Heart left ventricle (tissue), 16 donors: Measurements from ENCODE around the gene SLC66A1. TPM values are rescaled to one million over a fixed set of nuclear protein-coding genes. Genes with fewer than 3 reads are reported as not detected.
A peak's percentile ranks its signal among the peaks of the same experiment; 100 is the strongest.
"Not testable (repeated sequence)": the region's sequence is repeated elsewhere in the genome, so short reads cannot be mapped to it uniquely, and the experiment has no call there.

Experiments
- ATAC-seq, 4 donors: fragments of 200-7000 bp; cut with Tn5 transposase; one replicate each; pipeline ENCODE4 v1.9.1; 2020 to 2022; ENCODE audit warnings: moderate library complexity in 4 of 4, mild to moderate bottlenecking in 3 of 4, moderate number of reproducible peaks in 1 of 4
- DNase-seq, 5 donors: peaks; one replicate each; pipeline ENCODE4 v3.0.0-alpha.2; 2020
- H3K27ac ChIP-seq, 12 donors: fragments of 200-600 bp; sonication (generic) in 4 of 12; one replicate each; pipeline versions ENCODE4 v1.5.0 to v1.8.0; 2016 to 2022; ENCODE audit warnings: mild to moderate bottlenecking in 2 of 12
- H3K27me3 ChIP-seq, 9 donors: fragments of 200-600 bp; sonication (generic) in 2 of 9; one replicate each; pipeline versions ENCODE4 v1.5.1 to v1.8.0; 2016 to 2022; ENCODE audit warnings: mild to moderate bottlenecking in 3 of 9
- H3K36me3 ChIP-seq, 9 donors: fragments of 200-600 bp; sonication (generic) in 2 of 9; one replicate each; pipeline versions ENCODE4 v1.5.0 to v1.8.0; 2018 to 2022; ENCODE audit warnings: mild to moderate bottlenecking in 2 of 9
- H3K4me1 ChIP-seq, 12 donors: fragments of 200-600 bp; sonication (generic) in 4 of 12; one replicate each; pipeline versions ENCODE4 v1.5.0 to v1.8.0; 2016 to 2022; ENCODE audit warnings: mild to moderate bottlenecking in 3 of 12
- H3K4me3 ChIP-seq, 12 donors: fragments of 200-600 bp; sonication (generic) in 4 of 12; one replicate each; pipeline versions ENCODE4 v1.5.0 to v1.8.0; 2017 to 2022; ENCODE audit warnings: mild to moderate bottlenecking in 9 of 12, moderate library complexity in 4 of 12
- H3K9me3 ChIP-seq, 12 donors: fragments of 200-600 bp; sonication (generic) in 4 of 12; one replicate each; pipeline versions ENCODE4 v1.5.0 to v1.8.0; 2016 to 2022; ENCODE audit warnings: mild to moderate bottlenecking in 1 of 12
- CTCF ChIP-seq, 12 donors: fragments of 200-600 bp; sonication (generic) in 4 of 12; IDR thresholded peaks; one replicate each; pipeline versions ENCODE4 v1.5.0 to v1.8.0; 2018 to 2022; ENCODE audit warnings: antibody characterized with exemption in 12 of 12, mild to moderate bottlenecking in 5 of 12
- POLR2A ChIP-seq, 2 donors: fragments of 450-650 bp; IDR thresholded peaks; one replicate each; pipeline ENCODE4 v1.6.1; 2017; ENCODE audit warnings: antibody characterized with exemption in 2 of 2, mild to moderate bottlenecking in 2 of 2, moderate library complexity in 2 of 2
- WGBS, 4 donors: extraction: QIAGEN DNeasy Blood & Tissue Kit in 2 of 4; methylation state at CpG; one replicate each; pipeline versions ENCODE4 v1.1.5 to v1.1.7; 2013 to 2018; 5-methylcytosine and 5-hydroxymethylcytosine counted together
- intact Hi-C, 10 donors: fragments of 100-400 bp; cut with DNase I; formaldehyde crosslinking; loops; one replicate each; pipeline versions ENCODE4 v1.11.1 to v1.14.2; 2022
- polyA plus RNA-seq, 2 donors: library from polyadenylated mRNA; stranded (reverse); fragments of 200-250 nt; gene quantifications; one replicate each; pipeline ENCODE4 v1.2.3, GENCODE V29; 2013
- total RNA-seq, 9 donors: library from RNA; depleted of rRNA in 2 of 9; stranded (reverse); fragments of >200 nt in 2 of 9; fragmentation: NEBNext Ultra II Directional in 3 of 9; extraction: Animal tissue kit (Norgen Biotek cat#: 25700) in 3 of 9; gene quantifications; one replicate each; pipeline versions ENCODE4 v1.1.0 to v1.2.4, GENCODE V29; 2016 to 2023
- donor health status: ischemic (EF 13 %, LVEDD 7.1; RV severe dilation, severe dysfunction).
- donor health status: healthy with polysubstance abuse.
- donor health status: DM: no; HTN: yes; CAD: no.
- donor health status: DM: no; HTN: no; CAD: no.
- donor health status: ischemic (EF 25% LVEDD 6.9; RV normal size, moderate dysfunction).
- donor health status: ischemic (EF 25% LVEDD 5.7; RV mildly dilated, moderate dysfunction).
- donor health status: healthy.
- donor health status: DM: yes; HTN: yes; CAD: no.
- donor health status: ischemic (EF 35%, LVEDD 5.7; RV mildly dilated, moderate dysfunction).
- donor health status: nonischemic (EF 11% LVEDD 7.7; RV severe dilation, severe dysfunction).
- donor health status: DM: yes; HTN: yes; CAD: no.
- donor health status: PGD.
- donor health status: ischemic (EF 29% LVEDD 5.4; RV normal size, mild dysfunction).
- donor health status: nonischemic (EF 23%, LVEDD 6.1; RV moderate dilation, normal function).

SLC66A1 gene
- total and polyA plus RNA-seq, 11 donors = 6.4 to 19.4 (median 9.7) TPM

- Histone ChIP-seq H3K36me3 (no peaks in the 10 kb centered on the region), H3K4me1 (peaks cover 0 to 21% (median 6%) of the 10 kb centered on the region in 12 donors), H3K9me3 (no peaks in the 10 kb centered on the region), H3K27me3 (peaks cover 0 to 5% (median 0%) of the 10 kb centered on the region in 9 donors), H3K27ac (no peak overlapping the region), H3K4me3 (no peak overlapping the region)
- DNase-seq = no peak
- 77 to 92% (median 90%) methylated on average over 13 of the region's 13 CpGs for WGBS, 4 donors
- intact Hi-C loops = no loop called here
- TF ChIP-seq CTCF (IDR thresholded peaks at IDR 0.05) = no peak
- TF ChIP-seq POLR2A (IDR thresholded peaks at IDR 0.05) = no peak
- ATAC-seq = peak in 1 of 4 donors; percentile 5
Measured at GRCh38 chr1:19287436-19288185, 24.5 kb upstream of the SLC66A1 start.

- H3K9me3 ChIP-seq, H3K36me3 ChIP-seq, H3K27me3 ChIP-seq, intact Hi-C loops, H3K27ac ChIP-seq: not testable (repeated sequence)
- ATAC-seq (peak; percentile 61 to 90 (median 84)), DNase-seq (peak; percentile 34 to 74 (median 48))
- 11 to 28% (median 18%) methylated on average over 26 to 75 of the region's 82 CpGs for WGBS, 4 donors
- Histone ChIP-seq H3K4me1 (peaks cover 0 to 21% (median 6%) of the 10 kb centered on the region in 12 donors), H3K4me3 (peak within 1 kb of the TSS in 11 of 12 donors; percentile 17 to 59 (median 47))
Measured at GRCh38 chr1:19288324-19289241, 23.5 kb upstream of the SLC66A1 start, which contains the start of gene AKR7A3. Gene AKR7A3, minus strand, starts transcription at chr1:19288770. Its CDS starts 61 bp downstream, at chr1:19288709.

- WGBS, 4 donors = 23 to 36% (median 30%) methylated on average over 2 of the region's 2 CpGs
- DNase-seq = no peak
- intact Hi-C loops = no loop called here
- peaks cover 0 to 8% (median 3%) of the 10 kb centered on the region in 12 donors for H3K9me3 ChIP-seq
- H3K36me3 ChIP-seq = no peaks in the 10 kb centered on the region
- peak overlapping the region in 11 of 12 donors; percentile 17 to 59 (median 47) for H3K4me3 ChIP-seq
- ATAC-seq = peak in 2 of 4 donors; percentile 27 to 60
- H3K4me1 ChIP-seq = peaks cover 0 to 21% (median 6%) of the 10 kb centered on the region in 12 donors
- TF ChIP-seq POLR2A (IDR thresholded peaks at IDR 0.05) = no peak
- no peak overlapping the region for H3K27ac ChIP-seq
- H3K27me3 ChIP-seq = peaks cover 0 to 5% (median 0%) of the 10 kb centered on the region in 9 donors
Measured at GRCh38 chr1:19289244-19289643, 22.9 kb upstream of the SLC66A1 start.

- peaks cover 0 to 22% (median 12%) of the 10 kb centered on the region in 12 donors for H3K9me3 ChIP-seq
- 74 to 100% (median 95%) methylated on average over 2 of the region's 2 CpGs for WGBS, 4 donors
- DNase-seq (no peak), ATAC-seq (no peak)
- H3K27ac ChIP-seq = no peak overlapping the region
- H3K4me1 ChIP-seq = peaks cover 0 to 3% (median under 1%) of the 10 kb centered on the region in 12 donors
- no peaks in the 10 kb centered on the region for H3K36me3 ChIP-seq
- TF ChIP-seq CTCF (IDR thresholded peaks at IDR 0.05) (no peak), POLR2A (IDR thresholded peaks at IDR 0.05) (no peak)
- H3K4me3 ChIP-seq = no peak overlapping the region
- H3K27me3 ChIP-seq = peaks cover 0 to under 1% (median 0%) of the 10 kb centered on the region in 9 donors
- intact Hi-C loops = no loop called here
Measured at GRCh38 chr1:19294638-19295037, 17.5 kb upstream of the SLC66A1 start.
